ENCODE results near the gene GNAT3.

The GNAT3 gene

DNA sequence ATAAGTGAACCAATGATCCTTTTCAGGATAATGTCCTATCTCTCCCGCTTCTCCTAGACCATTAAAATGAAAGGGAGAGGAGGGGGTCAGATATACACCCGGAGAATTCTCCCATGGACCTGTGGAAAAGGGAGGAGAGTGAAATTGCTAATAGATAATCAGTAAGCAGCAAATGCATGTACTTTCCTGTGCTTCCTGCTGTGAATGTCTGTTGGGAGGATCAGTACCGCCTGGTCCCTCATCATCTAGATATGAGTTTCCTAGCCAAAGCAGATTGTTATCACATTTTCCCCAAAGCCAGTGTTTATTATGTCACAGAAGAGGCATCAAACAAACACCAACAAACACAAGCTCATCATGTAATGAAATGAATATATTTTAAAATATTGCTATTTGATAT is 96.8 kb downstream of the GNAT3 start:
- no peak for DNase-seq

DNA sequence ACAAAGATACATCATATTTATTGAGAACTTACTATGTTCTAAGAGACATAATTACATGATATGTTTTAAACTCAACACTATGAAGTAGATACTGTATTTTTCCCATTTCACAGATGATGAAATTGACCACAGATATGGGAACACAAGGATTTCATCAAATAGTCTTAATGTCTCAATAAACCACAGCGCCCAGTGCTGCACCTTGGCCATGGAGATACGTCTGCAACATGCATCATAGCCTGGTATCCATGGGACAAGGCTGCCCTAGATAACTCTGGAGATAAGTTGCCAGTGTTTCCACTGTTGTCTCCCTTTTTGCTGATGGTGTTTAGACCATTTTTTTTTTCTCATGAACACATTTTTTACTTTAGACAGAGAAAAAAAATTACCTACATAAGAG is 97.5 kb downstream of the GNAT3 start:
- DNase-seq: no peak

DNA sequence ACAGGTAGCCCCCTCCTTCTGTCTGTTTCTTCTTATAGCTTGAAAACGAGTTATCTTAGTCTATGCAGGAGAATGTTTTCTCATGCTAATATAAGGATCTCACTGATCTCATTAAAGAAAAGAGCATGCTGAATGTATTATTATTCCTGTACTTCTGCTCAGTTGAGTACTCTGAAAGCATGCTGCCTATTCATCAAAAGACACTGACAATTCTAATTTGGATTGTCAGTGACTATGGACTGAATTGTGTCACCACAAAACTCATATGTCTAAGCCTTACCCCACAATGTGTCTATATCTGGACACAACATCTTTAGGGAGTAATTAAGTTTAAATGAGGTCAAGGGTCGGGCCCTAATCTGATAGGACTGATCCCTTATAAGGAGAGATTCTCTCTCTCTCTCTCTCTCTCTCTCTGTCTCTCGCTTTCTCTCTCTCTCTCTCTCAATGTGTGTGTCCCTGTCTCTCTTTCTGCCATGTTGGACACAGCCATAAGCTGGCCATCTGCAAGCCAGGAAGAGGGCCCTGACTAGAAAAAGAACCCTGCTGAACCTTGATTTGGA is 98.4 kb downstream of the GNAT3 start:
- DNase-seq: no peak

DNA sequence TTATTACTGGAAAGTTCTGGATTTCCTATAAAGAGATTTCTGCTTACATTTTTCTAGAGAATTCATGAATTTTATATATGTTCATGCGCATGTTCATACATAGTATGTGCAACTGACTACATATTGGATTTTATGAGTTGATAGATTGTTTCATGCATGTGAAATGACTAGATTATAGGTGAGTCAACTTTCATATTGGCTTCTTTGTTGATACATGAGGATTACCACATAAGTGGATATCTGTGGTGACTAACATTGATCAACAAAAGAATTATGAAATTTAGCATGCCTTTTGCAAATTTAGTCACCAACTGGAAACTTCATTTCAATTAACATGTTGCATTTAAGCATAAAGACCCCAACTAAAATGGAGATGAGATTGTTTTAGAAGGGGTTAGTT is 99.0 kb downstream of the GNAT3 start:
- DNase-seq: no peak

DNA sequence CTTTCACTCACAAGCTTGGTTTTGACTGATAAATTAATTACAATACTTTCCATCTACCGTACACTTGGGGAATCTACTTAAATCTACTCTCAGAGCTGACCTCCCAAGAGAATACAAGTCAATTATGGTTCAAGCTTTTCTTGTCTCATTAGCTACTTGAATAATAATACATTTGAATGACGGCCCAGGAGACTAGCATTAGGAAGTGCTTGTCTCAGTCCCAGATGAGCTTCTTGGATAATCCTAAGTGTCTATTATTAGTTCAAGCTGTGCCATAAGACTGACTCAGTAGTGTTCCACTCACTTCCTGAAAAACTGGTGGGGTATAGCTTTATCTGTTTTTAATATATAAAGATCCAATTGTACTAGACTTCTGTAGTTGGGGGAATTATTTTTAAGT is 100.2 kb downstream of the GNAT3 start:
- DNase-seq: no peak

DNA sequence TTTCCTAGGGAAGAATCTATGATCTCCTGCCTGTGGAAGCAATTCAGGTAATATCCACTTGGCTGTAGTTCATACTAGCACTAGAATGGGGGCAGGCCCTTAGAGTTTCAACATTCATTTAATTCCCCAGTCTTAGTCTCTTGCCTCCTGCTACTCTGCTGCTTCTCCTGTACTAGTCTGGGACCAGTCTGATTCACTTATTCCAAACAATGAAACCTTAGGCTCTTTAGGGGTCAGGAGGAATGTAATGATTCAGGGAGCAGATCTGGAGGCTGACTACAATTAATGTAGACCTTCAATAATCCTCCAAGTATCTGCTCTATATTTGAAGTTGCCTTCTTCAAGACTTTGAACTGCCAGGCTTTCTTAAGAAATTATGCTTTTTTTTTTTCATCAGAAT is 101.8 kb downstream of the GNAT3 start:
- DNase-seq: no peak
